A673 (cell line): ENCODE results near the gene HYAL2. TPM values are rescaled to one million over a fixed set of nuclear protein-coding genes. Genes with fewer than 3 reads are reported as not detected.

Experiments
- BruUV-seq: library from RNA; stranded (reverse); fragments of 400-500 nt; replicated peaks from 2 replicates; lab custom pipeline; 2021; lab: Mats Ljungman, UMichigan
- CTCF ChIA-PET: fragments of 300-600 bp; sonication (Branson Sonifier 250); formaldehyde crosslinking; loops from one replicate; lab custom pipeline; 2022; ENCODE audit warnings: antibody characterized with exemption; lab: Charles Lee
- POLR2A ChIA-PET: fragments of 300-600 bp; sonication (Branson Sonifier 250); formaldehyde crosslinking; loops from one replicate; lab custom pipeline; 2022; ENCODE audit warnings: antibody characterized with exemption; ENCODE audit not compliant: low non-redundant PET; lab: Charles Lee
- DNase-seq: peaks from one replicate; pipeline ENCODE4 v3.0.0-alpha.2; 2015; ENCODE audit warnings: low spot score
- H3K27ac ChIP-seq: fragments of 200-600 bp; sonication (generic); 2 replicates; pipeline ENCODE4 v1.5.1; 2016; ENCODE audit warnings: mixed run types, low read depth, mild to moderate bottlenecking, mixed read lengths, antibody characterized with exemption, low read length; ENCODE audit not compliant: poor library complexity, severe bottlenecking
- H3K27me3 ChIP-seq: fragments of 200-600 bp; sonication (generic); replicated peaks from 2 replicates; pipeline ENCODE4 v1.6.1; 2017; ENCODE audit warnings: mixed run types, low read depth, mild to moderate bottlenecking, mixed read lengths, antibody characterized with exemption, low read length; ENCODE audit not compliant: insufficient read depth, poor library complexity
- H3K36me3 ChIP-seq: fragments of 200-600 bp; sonication (generic); 2 replicates; pipeline ENCODE4 v1.6.1; 2016; ENCODE audit warnings: mixed run types, mild to moderate bottlenecking, mixed read lengths, antibody characterized with exemption, low read length; ENCODE audit not compliant: insufficient read depth, poor library complexity, severe bottlenecking
- H3K4me1 ChIP-seq: fragments of 200-600 bp; sonication (generic); 2 replicates; pipeline ENCODE4 v1.6.1; 2017; ENCODE audit warnings: mixed run types, mild to moderate bottlenecking, mixed read lengths, antibody characterized with exemption, low read length; ENCODE audit not compliant: insufficient read depth, poor library complexity, severe bottlenecking
- H3K4me3 ChIP-seq: fragments of 200-600 bp; sonication (generic); 2 replicates; pipeline ENCODE4 v1.5.1; 2016; ENCODE audit warnings: low read depth, mixed run types, mild to moderate bottlenecking, mixed read lengths, low read length; ENCODE audit not compliant: poor library complexity, severe bottlenecking
- H3K9me3 ChIP-seq: fragments of 200-600 bp; sonication (generic); 2 replicates; pipeline ENCODE4 v1.6.1; 2016; ENCODE audit warnings: mixed run types, low read depth, mild to moderate bottlenecking, mixed read lengths, antibody characterized with exemption, low read length; ENCODE audit not compliant: poor library complexity, severe bottlenecking
- CTCF ChIP-seq: fragments of 300-800, 200-600 bp; sonication (generic); conservative IDR thresholded peaks from 2 replicates; pipeline ENCODE4 v1.5.1; 2017; ENCODE audit warnings: low read depth, mild to moderate bottlenecking, antibody characterized with exemption, low read length, moderate library complexity, mixed read lengths
- EZH2 ChIP-seq: fragments of 200-600 bp; sonication (generic); IDR thresholded peaks from 2 replicates; pipeline ENCODE4 v1.6.1; 2017; ENCODE audit warnings: borderline replicate concordance, low read depth, mild to moderate bottlenecking, mixed read lengths, antibody characterized with exemption, low read length; ENCODE audit not compliant: poor library complexity, severe bottlenecking
- intact Hi-C: fragments of 100-400 bp; cut with micrococcal nuclease; formaldehyde crosslinking; loops from one replicate; pipeline ENCODE4 v1.10.0; 2022; ENCODE audit not compliant: unreplicated experiment
- total RNA-seq: library from RNA; stranded (reverse); gene quantifications from 2 replicates; pipeline ENCODE4 v1.2.3, GENCODE V29; 2021

HYAL2 gene
- total RNA-seq, 1 experiment from 2014 or later, result 18.1 TPM

DNA sequence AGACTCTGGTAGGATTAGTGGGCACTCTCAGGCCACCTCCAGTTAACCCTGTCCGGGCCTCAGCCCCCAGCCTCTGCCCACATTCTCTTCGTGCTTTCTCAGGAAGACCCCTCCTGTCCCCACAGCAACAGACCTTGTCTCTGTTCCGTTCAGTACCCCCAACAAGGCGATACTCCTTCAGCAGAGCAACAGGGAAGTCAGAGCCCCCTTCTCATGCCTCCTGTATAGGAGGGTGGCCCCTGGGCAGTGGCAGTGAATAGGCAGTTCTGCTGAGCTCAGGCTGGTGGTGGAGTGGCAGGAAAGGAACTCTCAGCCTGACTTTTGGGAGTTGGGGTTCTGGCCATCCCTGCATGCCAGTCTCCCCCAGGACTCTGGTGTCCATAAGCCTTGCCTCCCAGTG is 53.1 kb downstream of the HYAL2 start:
- no peak for DNase-seq
- BruUV-seq, result no TSS peak
- intact Hi-C loops, result loop anchor here (10.0 kb wide), 1 partner anchor 145 kb away; no protein-coding TSS in a partner anchor
- no peak overlapping the region for H3K4me3 ChIP-seq
- peaks cover 16% of the 10 kb centered on the region for H3K4me1 ChIP-seq
- H3K9me3 ChIP-seq, result no peaks in the 10 kb centered on the region
- ChIA-PET POLR2A (no interaction called here), CTCF (no interaction called here)
- H3K27me3 ChIP-seq, result peaks cover 4% of the 10 kb centered on the region
- no peaks in the 10 kb centered on the region for H3K36me3 ChIP-seq
- no peak overlapping the region for H3K27ac ChIP-seq
- no peak for TF ChIP-seq EZH2
- no peak for TF ChIP-seq CTCF

DNA sequence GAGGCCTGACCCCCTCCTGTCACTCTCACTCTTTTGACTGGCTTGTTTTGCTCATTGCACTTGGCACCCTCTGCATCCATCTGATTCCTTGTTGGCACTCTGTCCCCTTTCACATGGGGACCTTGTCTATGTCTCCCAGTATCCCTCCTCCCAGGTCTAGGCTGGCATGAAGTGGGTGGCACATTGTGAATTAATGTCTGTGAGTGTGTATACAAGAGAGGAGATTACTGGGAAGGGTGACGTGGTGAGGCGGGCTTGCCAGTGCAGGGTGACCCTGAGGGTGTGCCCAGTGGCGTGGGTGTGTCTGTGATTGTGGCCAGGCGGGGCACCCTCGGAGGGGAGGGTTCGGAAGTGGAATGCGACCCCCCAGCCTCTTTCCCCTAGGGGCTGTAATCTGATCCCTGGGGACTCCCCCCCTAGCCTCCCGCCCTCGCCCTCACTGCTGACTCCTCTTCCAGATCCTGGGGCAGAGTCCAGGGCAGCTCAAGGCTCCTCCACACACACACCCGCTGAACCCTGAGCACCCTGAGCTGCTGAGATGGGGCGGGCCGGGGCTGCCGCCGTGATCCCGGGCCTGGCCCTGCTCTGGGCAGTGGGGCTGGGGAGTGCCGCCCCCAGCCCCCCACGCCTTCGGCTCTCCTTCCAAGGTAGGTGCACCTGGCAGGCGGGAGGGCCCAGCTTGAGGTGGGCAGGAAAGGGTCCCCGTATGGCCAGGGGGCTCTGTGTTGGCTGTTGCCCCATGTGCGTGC is 53.7 kb downstream of the HYAL2 start, which contains the start of gene SEMA3B:
SEMA3B (plus strand) TSS at position 445 of the 749 bp plus-strand sequence; CDS start at position 539, 94 bp downstream.
- intact Hi-C loops, result loop anchor here (10.0 kb wide), 1 partner anchor 144 kb away; no protein-coding TSS in a partner anchor
- Histone ChIP-seq H3K27ac (no peak within 1 kb of the TSS), H3K36me3 (no peaks in the 10 kb centered on the region), H3K27me3 (peaks cover 4% of the 10 kb centered on the region), H3K4me1 (peaks cover 20% of the 10 kb centered on the region), H3K9me3 (no peaks in the 10 kb centered on the region), H3K4me3 (no peak within 1 kb of the TSS)
- ChIA-PET CTCF (no interaction called here), POLR2A (no interaction called here)
- TF ChIP-seq EZH2, result no peak
- no peak for TF ChIP-seq CTCF
- no TSS peak for BruUV-seq
- no peak for DNase-seq

DNA sequence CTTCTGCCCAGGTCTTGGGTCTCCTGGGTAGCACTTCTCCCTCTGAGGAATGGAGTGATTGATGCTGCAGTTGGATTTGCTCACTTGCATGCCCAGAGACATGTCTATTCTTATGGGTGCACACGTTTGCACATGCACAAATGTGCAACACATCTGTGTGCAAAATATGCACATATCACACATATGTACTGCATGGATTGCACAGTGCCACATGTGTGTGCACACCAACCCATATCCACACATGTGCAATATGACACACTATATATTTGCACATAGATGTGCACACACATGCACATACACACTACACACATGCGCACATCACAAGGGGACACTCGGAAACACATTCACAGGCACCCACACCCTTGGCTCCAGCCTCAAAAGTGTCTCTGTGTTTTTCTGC is 54.3 kb downstream of the HYAL2 start:
- no peak for DNase-seq
- ChIA-PET CTCF (no interaction called here), POLR2A (no interaction called here)
- no peak overlapping the region for H3K27ac ChIP-seq
- intact Hi-C loops, result loop anchor here (10.0 kb wide), 1 partner anchor 143 kb away; no protein-coding TSS in a partner anchor
- peaks cover 2% of the 10 kb centered on the region for H3K27me3 ChIP-seq
- TF ChIP-seq CTCF (no peak), EZH2 (no peak)
- peaks cover 20% of the 10 kb centered on the region for H3K4me1 ChIP-seq
- H3K4me3 ChIP-seq, result no peak overlapping the region
- no peaks in the 10 kb centered on the region for H3K9me3 ChIP-seq
- BruUV-seq, result no TSS peak
- H3K36me3 ChIP-seq, result no peaks in the 10 kb centered on the region

Other genes starting within 250 kb of the HYAL2 start
- 80.6 and 89.7 TPM in 2 replicates for gene RBM5, start 233.8 kb downstream of the HYAL2 start, total RNA-seq
- 3.9 and 7.8 TPM in 2 replicates for gene SEMA3F, start 167.4 kb downstream of the HYAL2 start, total RNA-seq
- not detected in 2 replicates for gene GNAT1, start 131.1 kb downstream of the HYAL2 start, total RNA-seq
- gene SLC38A3, start 117.5 kb downstream of the HYAL2 start, total RNA-seq, result 0.31 TPM in 1 of 2 replicates, not detected in the other
- gene GNAI2, start 86.5 kb downstream of the HYAL2 start, total RNA-seq, result 115 and 124 TPM in 2 replicates
- gene SEMA3B, start 53.6 kb downstream of the HYAL2 start, total RNA-seq, result 0.43 and 2.0 TPM in 2 replicates
- not detected in 2 replicates for gene LSMEM2, start 43.7 kb downstream of the HYAL2 start, total RNA-seq
- 62.2 and 77.4 TPM in 2 replicates for gene IFRD2, start 30.3 kb downstream of the HYAL2 start, total RNA-seq
- gene HYAL3, start 23.3 kb downstream of the HYAL2 start, total RNA-seq, result 3.0 and 3.7 TPM in 2 replicates
- 5.3 and 7.0 TPM in 2 replicates for gene NAA80, start 23.3 kb downstream of the HYAL2 start, total RNA-seq
- gene HYAL1, start 19.2 kb downstream of the HYAL2 start, total RNA-seq, result 0.37 TPM in 1 of 2 replicates, not detected in the other
- 14.6 and 15.2 TPM in 2 replicates for gene TUSC2, start 5.5 kb upstream of the HYAL2 start, total RNA-seq
- 10.2 and 14.4 TPM in 2 replicates for gene RASSF1, start 18.1 kb upstream of the HYAL2 start, total RNA-seq
- gene ZMYND10, start 23.0 kb upstream of the HYAL2 start, total RNA-seq, result 0.67 and 1.0 TPM in 2 replicates
- 15.2 and 16.0 TPM in 2 replicates for gene NPRL2, start 28.0 kb upstream of the HYAL2 start, total RNA-seq
- gene CYB561D2, start 28.1 kb upstream of the HYAL2 start, total RNA-seq, result 7.9 and 8.2 TPM in 2 replicates
- 17.3 and 19.4 TPM in 2 replicates for gene TMEM115, start 36.8 kb upstream of the HYAL2 start, total RNA-seq
- 0.17 and 0.68 TPM in 2 replicates for gene CACNA2D2, start 180.9 kb upstream of the HYAL2 start, total RNA-seq
- gene C3orf18, start 245.0 kb upstream of the HYAL2 start, total RNA-seq, result 1.5 and 4.9 TPM in 2 replicates
- 5.7 and 7.9 TPM in 2 replicates for gene HEMK1, start 246.8 kb upstream of the HYAL2 start, total RNA-seq